Measurements from ENCODE around the gene ZBTB20. TPM values are rescaled to one million over a fixed set of nuclear protein-coding genes. Genes with fewer than 3 reads are reported as not detected.

Gene ZBTB20
- total and polyA plus RNA-seq, 2 donors from 2014 or later, result 0.99 to 142 TPM

GRCh38 chr3:114873591-114873990, 273.5 kb downstream of the ZBTB20 start:
- peaks cover 0 to 8% (median 3%) of the 10 kb centered on the region in 3 donors for H3K4me1 ChIP-seq (ENCODE audit: control insufficient read depth in 2 of 3, insufficient read depth in 2 of 3, low read depth in 1 of 3, low read length in 3 of 3)

DNA sequence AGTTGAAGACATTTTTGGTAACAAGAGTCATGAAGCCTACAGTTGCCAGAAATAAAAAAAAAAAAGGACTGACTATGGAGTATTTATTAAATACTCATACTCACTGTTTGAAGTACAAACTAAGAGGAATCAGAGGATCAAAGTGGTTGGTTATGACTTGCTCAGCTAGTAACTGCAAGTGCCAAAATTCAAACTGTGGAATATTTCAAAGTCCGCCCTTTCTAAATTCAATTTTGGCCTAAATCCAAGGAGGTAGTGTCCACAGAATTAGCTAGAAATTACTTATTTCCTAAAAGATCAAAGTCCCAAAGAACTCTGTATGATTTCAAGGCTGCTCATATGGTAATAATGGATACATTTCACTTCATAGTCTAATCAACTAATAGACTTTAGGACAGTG, 274.5 kb downstream of the ZBTB20 start:
- Histone ChIP-seq H3K4me3 (ENCODE audit: low read length in 3 of 3) (peak overlapping the region in 2 of 3 donors; percentile 50 to 56), H3K9me3 (ENCODE audit: control insufficient read depth in 2 of 3, insufficient read depth in 1 of 3, low read length in 3 of 3) (no peaks in the 10 kb centered on the region), H3K9ac (ENCODE audit: low read length in 3 of 3) (no peak overlapping the region), H3K36me3 (ENCODE audit: control insufficient read depth in 2 of 3, insufficient read depth in 3 of 3, low read length in 3 of 3) (no peaks in the 10 kb centered on the region), H3K27ac (ENCODE audit: low read depth in 2 of 2, low read length in 2 of 2) (peak overlapping the region; percentile 45 to 57), H3K27me3 (ENCODE audit: control insufficient read depth, insufficient read depth, low read length) (no peaks in the 10 kb centered on the region), H3K4me1 (ENCODE audit: control insufficient read depth in 2 of 3, insufficient read depth in 2 of 3, low read depth in 1 of 3, low read length in 3 of 3) (peaks cover 0 to 8% (median 2%) of the 10 kb centered on the region in 3 donors)
- TF ChIP-seq CTCF (IDR thresholded peaks at IDR 0.05; ENCODE audit: borderline replicate concordance, extremely low read depth, insufficient read depth), result no peak
- DNase-seq (no peak), FAIRE-seq (peak; percentile 32)
- intact Hi-C loops (cut with DNase I), result no loop called here

More at GRCh38 chr3:114873591-114873990, 273.5 kb downstream of the ZBTB20 start:
- Histone ChIP-seq H3K9ac (ENCODE audit: low read length in 3 of 3) (no peak overlapping the region), H3K36me3 (ENCODE audit: control insufficient read depth in 2 of 3, insufficient read depth in 3 of 3, low read length in 3 of 3) (no peaks in the 10 kb centered on the region), H3K27ac (ENCODE audit: low read depth in 2 of 2, low read length in 2 of 2) (no peak overlapping the region), H3K9me3 (ENCODE audit: control insufficient read depth in 2 of 3, insufficient read depth in 1 of 3, low read length in 3 of 3) (no peaks in the 10 kb centered on the region), H3K4me3 (ENCODE audit: low read length in 3 of 3) (no peak overlapping the region), H3K27me3 (ENCODE audit: control insufficient read depth, insufficient read depth, low read length) (no peaks in the 10 kb centered on the region)
- FAIRE-seq (no peak), DNase-seq (no peak)
- no peak for TF ChIP-seq CTCF (IDR thresholded peaks at IDR 0.05; ENCODE audit: borderline replicate concordance, extremely low read depth, insufficient read depth)
- intact Hi-C loops (cut with DNase I), result no loop called here

DNA sequence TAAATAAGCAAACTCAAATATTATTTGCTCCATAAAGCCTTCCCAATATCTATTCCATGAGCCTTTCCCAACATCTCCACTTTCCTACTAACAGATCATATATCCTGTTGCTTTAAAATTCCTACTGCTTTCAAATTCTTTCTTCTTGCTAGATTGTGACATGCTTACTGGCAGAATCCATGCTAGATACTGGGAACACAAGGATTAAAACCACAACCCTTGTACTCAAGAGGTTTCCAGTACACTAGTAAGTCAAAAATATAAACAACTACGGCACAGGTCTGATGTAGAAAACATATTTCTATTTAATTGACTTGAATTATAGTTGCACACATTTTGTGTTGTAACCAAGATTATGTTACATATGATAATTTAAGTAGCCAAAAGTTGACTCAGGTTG, 275.0 kb downstream of the ZBTB20 start:
- no peak for FAIRE-seq
- H3K27ac ChIP-seq (ENCODE audit: low read depth in 2 of 2, low read length in 2 of 2), result peak overlapping the region in 1 of 2 donors; percentile 57
- H3K9ac ChIP-seq (ENCODE audit: low read length in 3 of 3), result no peak overlapping the region

More for the DNA sequence above, 275.0 kb downstream of the ZBTB20 start:
- TF ChIP-seq CTCF (IDR thresholded peaks at IDR 0.05; ENCODE audit: borderline replicate concordance, extremely low read depth, insufficient read depth), result no peak
- Histone ChIP-seq H3K27me3 (ENCODE audit: control insufficient read depth, insufficient read depth, low read length) (no peaks in the 10 kb centered on the region), H3K4me3 (ENCODE audit: low read length in 3 of 3) (peak overlapping the region in 2 of 3 donors; percentile 50 to 56), H3K4me1 (ENCODE audit: control insufficient read depth in 2 of 3, insufficient read depth in 2 of 3, low read depth in 1 of 3, low read length in 3 of 3) (peaks cover 0 to 8% (median 2%) of the 10 kb centered on the region in 3 donors), H3K9me3 (ENCODE audit: control insufficient read depth in 2 of 3, insufficient read depth in 1 of 3, low read length in 3 of 3) (no peaks in the 10 kb centered on the region), H3K36me3 (ENCODE audit: control insufficient read depth in 2 of 3, insufficient read depth in 3 of 3, low read length in 3 of 3) (no peaks in the 10 kb centered on the region)
- intact Hi-C loops (cut with DNase I), result no loop called here
- no peak for DNase-seq

Measured in kidney (tissue), 14 donors.